ENCODE results near the gene FAM193B. TPM values are rescaled to one million over a fixed set of nuclear protein-coding genes. Genes with fewer than 3 reads are reported as not detected.

Gene FAM193B
- total and polyA plus RNA-seq, 5 donors: 24.9 to 41.8 (median 29.5) TPM

DNA sequence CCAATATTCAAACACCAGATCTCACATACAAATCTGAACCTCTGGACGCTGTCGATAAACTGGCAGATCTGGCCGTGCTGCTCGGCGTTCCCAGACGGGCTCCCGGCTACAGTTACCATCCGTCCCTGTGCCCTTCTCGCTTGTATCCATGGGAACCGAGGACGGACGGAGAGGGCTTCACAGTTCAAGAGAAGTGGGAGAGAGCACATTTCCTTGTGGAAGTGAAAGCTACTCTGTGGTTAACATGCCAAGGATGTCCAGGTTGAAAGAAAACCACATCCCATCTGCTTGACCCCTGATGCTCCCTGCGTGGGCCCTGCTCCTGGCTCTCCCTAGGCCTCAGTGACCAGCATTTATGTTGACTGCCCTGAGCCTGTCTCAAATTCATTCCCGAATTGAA is 74.6 kb downstream of the FAM193B start:
- Histone ChIP-seq H3K27ac (ENCODE audit: low read length) (peak overlapping the region; percentile 65), H3K27me3 (ENCODE audit: control insufficient read depth, insufficient read depth) (no peaks in the 10 kb centered on the region), H3K9me3 (ENCODE audit: control insufficient read depth, low read length) (no peaks in the 10 kb centered on the region), H3K4me3 (ENCODE audit: low read length) (no peak overlapping the region), H3K4me1 (ENCODE audit: control insufficient read depth, insufficient read depth, low read length) (peaks cover 5% of the 10 kb centered on the region)
- DNase-seq (no peak), ATAC-seq (peak; percentile 12 to 28)
- WGBS: 19% methylated on average over 14 of the region's 14 CpGs
- intact Hi-C loops (cut with DNase I): no loop called here

- peaks cover 7% of the 10 kb centered on the region for H3K4me1 ChIP-seq (ENCODE audit: control insufficient read depth, insufficient read depth, low read length)
- WGBS: 20% methylated on average over 18 of the region's 18 CpGs
- intact Hi-C loops (cut with DNase I): no loop called here
These were observed 75.4 kb downstream of the FAM193B start for GRCh38 chr5:177478711-177479646.

DNA sequence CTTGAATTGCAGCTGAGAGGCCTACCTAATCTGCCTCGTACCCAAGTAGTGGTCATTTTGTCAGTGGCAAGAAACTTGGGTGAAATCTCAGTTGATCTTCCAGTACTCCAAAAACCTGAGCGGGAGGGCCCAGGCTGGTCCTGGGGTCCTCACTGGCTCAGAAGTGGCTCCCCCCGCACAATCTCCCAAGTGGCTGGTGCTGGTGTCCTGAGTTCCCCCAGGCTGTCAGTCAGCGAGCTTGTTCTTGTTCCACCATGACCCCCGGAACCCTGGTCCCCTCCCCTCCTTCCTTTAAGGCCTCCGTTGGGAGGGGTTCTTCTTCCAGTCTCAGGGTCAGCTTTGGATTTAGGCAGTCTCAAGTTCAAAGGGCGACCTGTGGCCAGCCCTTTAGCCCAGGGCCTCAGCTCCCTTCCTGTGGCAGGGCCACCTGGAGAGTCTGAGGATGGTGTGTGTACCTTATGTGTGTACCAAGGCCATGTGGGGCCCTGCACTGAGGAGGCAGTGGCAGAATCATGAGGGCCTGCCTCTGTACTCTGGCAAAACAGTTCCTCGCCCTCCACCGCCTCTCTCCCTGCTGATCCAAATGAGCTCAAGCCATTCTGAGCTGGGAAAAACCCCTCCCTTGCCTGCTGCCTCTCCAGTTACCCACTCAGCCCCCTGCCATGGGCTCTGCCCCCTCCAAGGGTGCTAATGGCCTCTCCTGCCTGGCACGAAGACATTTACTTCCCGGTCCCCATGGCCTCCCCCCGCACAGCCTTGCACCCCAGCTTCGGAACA is 76.5 kb downstream of the FAM193B start:
- no peak for ATAC-seq
- intact Hi-C loops (cut with DNase I): no loop called here
- Histone ChIP-seq H3K27me3 (ENCODE audit: control insufficient read depth, insufficient read depth) (no peaks in the 10 kb centered on the region), H3K27ac (ENCODE audit: low read length) (no peak overlapping the region), H3K9me3 (ENCODE audit: control insufficient read depth, low read length) (no peaks in the 10 kb centered on the region), H3K4me1 (ENCODE audit: control insufficient read depth, insufficient read depth, low read length) (peaks cover 8% of the 10 kb centered on the region), H3K4me3 (ENCODE audit: low read length) (no peak overlapping the region)
- 95% methylated on average over 13 of the region's 13 CpGs for WGBS
- peak in 1 of 3 donors; percentile 58 for DNase-seq

More at GRCh38 chr5:177478711-177479646, 75.4 kb downstream of the FAM193B start:
- no peaks in the 10 kb centered on the region for H3K27me3 ChIP-seq (ENCODE audit: control insufficient read depth, insufficient read depth)
- ATAC-seq (peak; percentile 84 to 90), DNase-seq (peak; percentile 91 to 97 (median 96))
- no peak overlapping the region for H3K4me3 ChIP-seq (ENCODE audit: low read length)
- peak overlapping the region; percentile 65 for H3K27ac ChIP-seq (ENCODE audit: low read length)
- H3K9me3 ChIP-seq (ENCODE audit: control insufficient read depth, low read length): no peaks in the 10 kb centered on the region

DNA sequence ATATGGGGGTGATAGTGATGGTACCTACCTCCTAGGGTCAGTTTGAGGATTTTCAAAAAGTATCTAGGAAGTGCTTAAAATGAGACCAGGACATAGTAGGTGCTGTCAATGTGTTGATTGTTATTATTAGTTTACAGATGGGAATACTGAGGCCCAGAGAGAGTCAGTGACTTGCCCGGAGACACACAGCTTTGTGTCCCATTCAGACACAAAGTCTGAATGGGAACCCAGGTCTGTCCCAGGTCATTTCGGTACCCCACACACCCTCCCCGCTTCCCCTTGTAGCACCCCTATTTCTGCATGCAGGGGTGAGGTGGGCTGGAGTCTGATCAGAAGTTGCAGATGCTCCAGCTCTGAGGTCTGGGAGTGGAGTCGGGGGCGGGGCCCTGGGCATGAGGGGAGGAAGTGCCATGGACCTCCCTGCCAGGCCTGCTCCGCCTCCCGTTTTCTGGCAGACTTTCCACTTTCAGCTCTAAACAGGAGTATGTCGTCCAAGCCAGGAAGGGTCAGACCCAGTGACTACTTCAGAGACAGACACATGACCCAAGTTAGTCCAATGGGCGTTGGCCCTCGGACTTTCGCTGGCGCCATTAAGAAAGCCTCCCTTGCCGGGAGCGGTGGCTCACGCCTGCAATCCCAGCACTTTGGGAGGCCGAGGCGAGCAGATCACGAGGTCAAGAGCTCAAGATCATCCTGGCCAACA is 77.7 kb downstream of the FAM193B start:
- H3K27me3 ChIP-seq (ENCODE audit: control insufficient read depth, insufficient read depth): no peaks in the 10 kb centered on the region
- intact Hi-C loops (cut with DNase I): no loop called here
- peak; percentile 7 to 22 for ATAC-seq
- H3K4me1 ChIP-seq (ENCODE audit: control insufficient read depth, insufficient read depth, low read length): peaks cover 8% of the 10 kb centered on the region
- no peaks in the 10 kb centered on the region for H3K9me3 ChIP-seq (ENCODE audit: control insufficient read depth, low read length)
- peak; percentile 70 to 85 (median 82) for DNase-seq
- no peak overlapping the region for H3K27ac ChIP-seq (ENCODE audit: low read length)
- WGBS: 71% methylated on average over 18 of the region's 18 CpGs
- H3K4me3 ChIP-seq (ENCODE audit: low read length): no peak overlapping the region

DNA sequence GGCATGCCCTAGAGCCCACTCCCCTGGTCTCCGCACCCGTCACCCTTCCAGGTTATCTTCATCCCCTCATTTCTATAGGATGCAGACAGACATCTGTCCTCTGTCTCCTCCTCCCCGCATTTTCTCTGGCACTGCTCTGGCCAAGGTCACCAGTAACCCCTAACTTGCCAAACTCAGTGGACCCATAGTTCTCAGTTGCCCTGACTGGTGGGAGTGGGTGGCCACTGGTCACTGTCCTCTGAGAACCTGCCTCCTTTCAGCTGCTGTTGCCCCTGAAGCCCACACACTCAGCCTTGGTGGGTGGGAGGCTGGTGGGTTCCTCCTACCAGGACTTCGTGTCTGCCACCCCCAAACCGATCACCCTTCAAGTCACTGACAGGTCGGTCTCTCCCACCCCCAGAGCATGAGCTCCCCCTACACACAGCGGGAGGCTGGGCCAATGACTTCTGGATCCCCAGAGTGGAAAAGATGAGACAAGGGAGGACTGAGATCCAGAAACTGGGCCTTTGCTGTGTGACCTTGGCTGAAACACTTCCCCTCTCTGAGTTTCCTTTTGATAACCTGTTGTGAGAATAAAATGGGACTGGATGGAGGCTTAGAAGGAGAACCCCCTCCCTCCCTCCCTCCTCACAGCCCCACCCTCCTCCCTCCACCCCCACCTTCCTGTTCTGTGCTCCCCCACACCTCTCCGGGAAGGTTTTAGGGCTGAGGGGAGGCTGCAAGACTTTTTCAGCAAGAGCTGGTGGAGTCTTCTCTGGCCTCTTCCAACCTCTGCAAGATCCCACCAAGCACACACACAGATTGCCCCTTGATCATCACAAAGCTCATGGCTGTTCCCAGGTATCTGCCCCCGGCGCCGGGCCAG is 78.6 kb downstream of the FAM193B start:
- no peak for ATAC-seq
- no peak for DNase-seq
- Histone ChIP-seq H3K4me3 (ENCODE audit: low read length) (no peak overlapping the region), H3K27me3 (ENCODE audit: control insufficient read depth, insufficient read depth) (no peaks in the 10 kb centered on the region), H3K4me1 (ENCODE audit: control insufficient read depth, insufficient read depth, low read length) (peaks cover 8% of the 10 kb centered on the region), H3K9me3 (ENCODE audit: control insufficient read depth, low read length) (no peaks in the 10 kb centered on the region), H3K27ac (ENCODE audit: low read length) (no peak overlapping the region)
- intact Hi-C loops (cut with DNase I): no loop called here
- WGBS: 56% methylated on average over 11 of the region's 11 CpGs

DNA sequence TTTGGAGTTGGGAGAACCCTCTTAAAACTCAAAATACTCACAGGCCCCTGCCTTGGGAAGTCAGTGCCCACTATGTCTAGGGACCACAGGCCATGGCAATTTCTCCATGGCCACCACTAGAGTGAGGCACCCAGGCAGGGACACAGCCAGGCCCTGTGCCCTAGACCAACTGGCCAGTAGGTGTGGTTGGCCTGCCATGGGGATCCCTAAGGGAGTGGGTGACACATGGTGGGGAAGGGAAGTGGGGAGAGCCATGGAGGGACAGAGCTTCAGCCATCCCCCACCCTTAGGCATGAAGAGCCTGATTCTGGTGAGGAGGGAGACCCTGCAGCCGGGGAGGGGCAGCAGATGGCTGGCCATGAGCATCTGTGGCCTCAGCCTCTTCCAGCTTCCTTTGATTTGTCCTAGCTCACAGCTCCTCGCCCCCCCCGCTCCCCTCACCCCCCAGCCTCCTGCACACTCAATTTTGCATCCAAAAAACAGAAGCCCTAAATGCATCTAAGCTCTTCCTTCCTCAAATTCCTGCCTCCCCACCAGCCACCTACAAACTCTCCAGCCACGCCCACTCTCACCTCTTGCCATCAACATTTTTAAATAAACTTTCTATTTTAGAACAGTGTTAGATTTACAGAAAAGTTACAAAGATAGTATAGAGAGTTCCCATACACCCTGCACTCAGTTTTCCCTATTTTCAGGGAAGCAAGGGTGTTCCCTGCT is 79.4 kb downstream of the FAM193B start:
- ATAC-seq (no peak), DNase-seq (no peak)
- Histone ChIP-seq H3K27ac (ENCODE audit: low read length) (no peak overlapping the region), H3K9me3 (ENCODE audit: control insufficient read depth, low read length) (no peaks in the 10 kb centered on the region), H3K4me3 (ENCODE audit: low read length) (no peak overlapping the region), H3K4me1 (ENCODE audit: control insufficient read depth, insufficient read depth, low read length) (peaks cover 6% of the 10 kb centered on the region), H3K27me3 (ENCODE audit: control insufficient read depth, insufficient read depth) (no peaks in the 10 kb centered on the region)
- intact Hi-C loops (cut with DNase I): no loop called here
- WGBS: 50% methylated on average over 4 of the region's 4 CpGs

DNA sequence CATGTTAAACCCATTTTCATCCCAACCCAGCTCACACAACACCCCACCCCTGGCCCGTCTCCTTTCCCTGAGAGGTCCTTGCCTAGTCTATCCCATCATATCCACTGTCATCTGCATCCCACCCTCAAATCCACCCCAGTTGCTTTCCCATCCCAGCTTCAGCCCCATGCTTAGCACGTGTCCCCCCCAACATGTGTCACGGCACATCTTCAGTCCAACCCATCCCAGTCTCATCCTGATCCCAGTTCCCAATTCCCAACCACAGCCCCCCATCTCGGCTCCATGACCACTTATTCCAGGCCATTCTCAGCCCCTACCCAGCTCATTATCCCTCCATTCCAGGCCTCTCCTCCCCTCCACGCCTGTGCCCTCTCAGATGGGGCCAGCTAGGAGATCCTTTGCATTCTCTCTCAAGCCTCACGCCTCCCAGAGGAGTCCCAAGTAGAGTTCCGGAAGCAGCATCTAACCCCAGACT is 80.3 kb downstream of the FAM193B start:
- ATAC-seq (no peak), DNase-seq (no peak)
- Histone ChIP-seq H3K27ac (ENCODE audit: low read length) (no peak overlapping the region), H3K4me1 (ENCODE audit: control insufficient read depth, insufficient read depth, low read length) (peaks cover 2% of the 10 kb centered on the region), H3K27me3 (ENCODE audit: control insufficient read depth, insufficient read depth) (no peaks in the 10 kb centered on the region), H3K9me3 (ENCODE audit: control insufficient read depth, low read length) (no peaks in the 10 kb centered on the region), H3K4me3 (ENCODE audit: low read length) (no peak overlapping the region)
- intact Hi-C loops (cut with DNase I): no loop called here
- 33% methylated on average over 7 of the region's 7 CpGs for WGBS

DNA sequence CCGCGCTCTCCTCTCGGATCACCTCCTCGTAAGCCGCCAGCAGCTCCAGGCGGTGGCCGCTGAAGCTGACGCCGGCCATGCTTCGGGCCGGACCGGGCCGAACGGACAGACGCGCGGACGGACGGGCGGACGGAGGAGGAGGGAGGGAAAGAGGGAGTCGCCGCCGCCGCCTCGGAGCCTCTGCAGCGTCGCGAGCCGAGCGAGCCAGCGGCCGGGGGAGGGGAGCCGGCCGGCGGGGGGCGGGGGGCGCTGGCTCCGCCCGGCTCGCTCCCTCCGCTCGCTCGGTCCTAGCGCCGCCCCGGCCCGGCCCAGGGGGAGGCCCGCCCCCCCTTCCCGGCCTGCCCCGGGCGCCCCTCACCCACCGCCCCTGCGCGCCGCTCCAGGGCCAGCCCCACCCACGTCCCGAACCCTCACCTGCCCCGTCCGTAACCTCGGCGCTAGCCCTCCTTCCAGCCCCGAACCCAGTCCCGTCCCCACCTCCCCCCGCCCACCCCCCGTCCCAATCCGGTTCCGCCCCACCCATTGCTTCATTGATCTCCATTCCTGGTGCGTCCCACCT is 80.8 kb downstream of the FAM193B start, which contains the start of gene DBN1:
TSS of gene DBN1 (minus strand) at position 192 of the 559 bp plus-strand sequence. CDS start at position 79, 113 bp downstream.
- Histone ChIP-seq H3K9me3 (ENCODE audit: control insufficient read depth, low read length) (no peaks in the 10 kb centered on the region), H3K4me3 (ENCODE audit: low read length) (peak within 1 kb of the TSS; percentile 87), H3K4me1 (ENCODE audit: control insufficient read depth, insufficient read depth, low read length) (peaks cover 2% of the 10 kb centered on the region), H3K27me3 (ENCODE audit: control insufficient read depth, insufficient read depth) (no peaks in the 10 kb centered on the region), H3K27ac (ENCODE audit: low read length) (peak within 1 kb of the TSS; percentile 41)
- intact Hi-C loops (cut with DNase I): no loop called here
- WGBS: 2% methylated on average over 61 of the region's 69 CpGs
- DNase-seq: peak; percentile 67 to 87 (median 86)
- ATAC-seq: peak; percentile 37 to 46
